NCI-H510A (cell line): ENCODE results near the gene PANX2.
"Not testable (repeated sequence)": the region's sequence is repeated elsewhere in the genome, so short reads cannot be mapped to it uniquely, and the experiment has no call there.

ENCODE experiments used
- DNase-seq: peaks from one replicate; lab custom pipeline; 2025; lab: John Stamatoyannopoulos, UW

PANX2 gene

GRCh38 chr22:50147258-50148165, 23.0 kb upstream of the PANX2 start:
- not testable (repeated sequence) for DNase-seq

DNA sequence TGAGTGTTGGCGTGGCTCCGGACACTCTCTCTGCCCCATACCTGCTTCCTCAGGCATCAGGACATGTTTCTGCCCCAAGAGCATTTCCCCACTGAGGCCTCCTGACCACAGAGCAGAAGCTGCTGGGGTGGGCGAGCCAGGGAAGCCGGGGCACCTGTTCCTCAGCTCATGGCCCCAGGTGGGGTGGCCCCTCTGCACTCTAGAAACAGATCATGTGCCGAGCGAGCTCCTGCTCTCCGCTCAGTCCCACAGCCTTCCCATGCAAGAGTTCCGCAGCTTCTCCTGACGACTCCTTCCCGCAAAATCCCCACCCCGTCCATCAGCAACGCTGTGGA, 22.4 kb upstream of the PANX2 start:
- DNase-seq: no peak

DNA sequence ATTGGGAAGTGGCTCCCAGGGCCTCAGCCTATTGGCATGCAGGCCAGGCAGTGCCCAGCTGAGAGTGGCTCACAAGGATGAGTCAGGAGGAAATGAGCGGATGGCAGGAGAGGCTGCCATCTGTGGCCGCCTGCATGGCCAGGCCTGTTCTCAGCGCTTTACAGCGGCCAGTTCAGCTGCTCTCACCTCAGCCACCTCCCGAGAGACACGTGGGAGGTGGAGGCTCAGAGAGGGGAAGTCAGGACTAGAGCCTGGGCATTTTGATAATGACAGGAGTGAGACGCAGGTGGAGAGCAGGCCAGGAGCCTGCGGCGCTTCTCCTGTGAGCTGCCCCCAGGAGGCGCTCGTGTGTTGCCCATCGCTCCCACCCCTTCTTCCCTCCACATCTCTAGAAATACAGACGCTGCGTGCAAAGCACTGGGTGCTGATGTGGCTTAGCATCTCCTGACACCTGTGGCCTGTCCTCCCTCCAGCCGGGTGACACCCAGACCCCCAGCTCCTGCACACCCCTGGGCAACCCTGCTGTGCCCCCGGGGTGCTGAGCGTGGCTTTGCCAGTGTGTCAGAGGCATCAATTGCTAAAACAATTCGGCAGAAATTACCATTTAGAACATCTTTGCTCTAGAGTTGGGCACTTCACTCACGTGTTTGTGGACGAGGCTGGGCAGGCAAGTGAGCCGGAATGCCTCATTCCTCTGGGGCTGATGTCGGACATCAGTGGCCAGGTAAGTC, 21.4 kb upstream of the PANX2 start:
- peak; percentile 56 for DNase-seq

DNA sequence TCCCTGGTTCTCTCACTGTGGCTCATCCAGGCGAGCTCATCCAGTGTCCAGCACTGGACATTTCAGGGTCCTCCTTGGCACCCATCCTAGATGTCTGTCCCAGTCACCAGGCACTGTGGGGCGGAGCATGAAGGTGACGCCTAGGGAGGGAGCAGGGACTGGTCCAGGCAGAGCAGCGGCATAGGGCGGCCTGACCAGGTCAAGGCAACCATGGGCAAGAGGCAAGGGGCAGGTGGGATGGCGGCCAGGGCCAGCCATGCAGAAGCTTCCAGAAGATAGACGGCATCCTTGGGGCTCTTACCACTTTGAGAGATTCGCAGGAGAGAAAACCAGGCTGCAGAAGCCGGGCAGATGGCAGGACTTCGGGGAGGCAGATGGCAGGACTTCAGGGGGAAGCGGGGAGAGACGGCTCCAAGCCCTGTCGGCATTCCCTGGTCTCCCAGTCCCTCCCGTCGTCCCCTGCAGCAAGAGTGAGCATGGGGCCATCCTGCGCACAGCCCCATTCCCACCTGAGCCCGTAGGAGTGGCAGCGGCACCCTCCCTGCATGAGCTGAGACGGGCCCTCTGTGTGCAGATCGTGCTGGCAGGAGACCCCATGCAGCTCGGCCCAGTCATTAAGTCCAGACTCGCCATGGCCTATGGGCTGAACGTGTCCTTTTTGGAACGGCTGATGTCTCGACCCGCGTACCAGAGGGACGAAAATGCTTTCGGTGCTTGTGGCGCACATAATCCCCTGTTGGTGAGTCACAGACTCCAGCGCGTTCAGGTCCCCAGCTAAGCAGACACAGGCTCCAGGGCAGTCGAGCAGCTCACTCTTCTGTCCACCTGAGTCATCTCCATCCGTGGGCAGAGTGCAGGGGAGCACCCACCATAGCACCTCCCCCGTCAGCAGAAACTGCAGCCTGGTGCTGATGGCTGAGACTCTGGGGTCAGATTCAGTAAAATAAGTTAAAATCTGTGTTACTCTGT, 20.1 kb upstream of the PANX2 start:
- DNase-seq: no peak

GRCh38 chr22:50151571-50152537, 18.7 kb upstream of the PANX2 start:
- DNase-seq: no peak

- DNase-seq: no peak
These were observed 17.3 kb upstream of the PANX2 start for GRCh38 chr22:50153056-50153755.

- no peak for DNase-seq
These were observed 16.8 kb upstream of the PANX2 start for GRCh38 chr22:50153756-50154140.

DNA sequence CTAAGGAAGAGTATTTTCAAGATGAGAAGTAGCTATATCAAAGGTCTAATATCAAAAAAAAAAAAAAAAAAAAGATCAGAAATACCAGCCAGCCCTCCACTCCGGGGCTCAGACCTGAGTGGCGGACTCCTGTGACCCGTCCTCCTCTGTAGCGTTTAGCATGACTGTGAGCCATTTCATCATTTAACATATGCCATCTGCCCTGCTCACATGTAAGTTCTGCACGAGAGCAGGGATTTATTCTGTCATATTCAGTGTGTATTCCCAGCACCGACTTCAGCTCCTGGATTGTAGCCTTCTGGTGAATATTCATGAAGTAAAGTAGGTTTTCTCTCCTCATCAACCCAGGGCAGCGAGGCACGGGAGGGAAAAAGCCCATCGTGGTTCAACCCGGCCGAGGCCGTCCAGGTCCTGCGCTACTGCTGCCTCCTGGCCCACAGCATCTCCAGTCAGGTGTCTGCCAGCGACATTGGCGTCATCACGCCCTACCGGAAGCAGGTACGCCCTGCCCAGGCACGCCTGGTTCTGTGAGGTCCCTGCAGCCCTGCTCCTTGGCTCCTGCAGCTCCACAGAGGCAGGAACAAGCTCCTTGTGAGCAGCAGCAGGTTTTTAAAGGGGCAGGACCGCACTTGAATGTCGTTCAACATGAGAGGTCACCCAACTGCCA, 12.7 kb upstream of the PANX2 start:
- DNase-seq: peak; percentile 52

DNA sequence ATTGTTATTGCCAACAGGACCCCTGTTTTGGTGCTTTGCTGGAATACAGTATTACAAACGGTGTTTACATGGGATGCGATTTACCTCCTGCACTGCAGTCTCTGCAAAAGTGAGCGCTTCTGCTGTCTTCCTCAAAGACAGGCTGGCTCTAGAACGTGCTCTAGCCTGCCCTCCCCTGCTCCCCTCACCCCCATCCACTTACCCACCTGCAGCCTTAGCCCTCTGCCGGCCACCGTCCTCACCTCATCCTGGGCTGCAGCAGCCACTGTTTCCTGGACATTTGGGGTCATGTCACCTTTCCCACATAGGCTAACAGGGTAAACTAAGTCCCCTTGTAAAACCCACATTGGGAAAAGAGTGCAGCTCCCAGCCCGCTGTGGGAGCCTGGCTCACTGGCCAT, 9.6 kb upstream of the PANX2 start:
- no peak for DNase-seq

- DNase-seq: no peak
These were observed 8.8 kb upstream of the PANX2 start for GRCh38 chr22:50161508-50162390.

DNA sequence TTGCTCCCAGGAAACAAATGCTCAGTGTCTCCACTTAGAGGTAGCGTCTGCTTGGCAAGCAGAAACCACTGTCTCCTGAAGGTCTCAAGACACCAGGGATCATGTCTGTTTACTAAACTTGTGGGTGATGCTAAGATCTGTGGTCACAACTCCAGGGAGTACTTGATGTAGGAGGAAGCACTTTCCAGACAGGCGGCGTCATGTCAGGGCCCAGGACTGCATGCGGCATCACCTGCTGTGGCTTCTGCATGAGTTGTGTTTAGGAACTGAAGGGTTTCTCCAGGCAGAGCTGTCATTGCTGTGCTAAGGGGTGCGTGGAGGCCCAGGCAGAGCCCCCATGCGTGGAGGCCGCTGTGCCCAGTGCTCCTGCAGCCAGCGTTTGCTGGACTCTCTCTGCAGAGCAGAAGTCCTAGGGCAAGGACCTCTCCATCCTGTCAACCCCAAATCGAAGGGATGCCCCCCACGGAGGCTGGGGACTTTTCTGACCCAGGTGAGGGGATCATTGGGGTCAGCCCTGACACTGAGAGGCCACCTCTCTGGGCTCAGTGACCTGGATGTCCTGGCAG, 8.1 kb upstream of the PANX2 start:
- no peak for DNase-seq

- no peak for DNase-seq
These were observed 5.0 kb upstream of the PANX2 start for GRCh38 chr22:50165436-50166123.

- DNase-seq: no peak
These were observed 2.6 kb upstream of the PANX2 start for GRCh38 chr22:50167689-50168489.

- DNase-seq: not testable (repeated sequence)
These were observed 1.9 kb upstream of the PANX2 start for GRCh38 chr22:50168490-50169180.

GRCh38 chr22:50169181-50169759, 1.3 kb upstream of the PANX2 start:
- no peak for DNase-seq

DNA sequence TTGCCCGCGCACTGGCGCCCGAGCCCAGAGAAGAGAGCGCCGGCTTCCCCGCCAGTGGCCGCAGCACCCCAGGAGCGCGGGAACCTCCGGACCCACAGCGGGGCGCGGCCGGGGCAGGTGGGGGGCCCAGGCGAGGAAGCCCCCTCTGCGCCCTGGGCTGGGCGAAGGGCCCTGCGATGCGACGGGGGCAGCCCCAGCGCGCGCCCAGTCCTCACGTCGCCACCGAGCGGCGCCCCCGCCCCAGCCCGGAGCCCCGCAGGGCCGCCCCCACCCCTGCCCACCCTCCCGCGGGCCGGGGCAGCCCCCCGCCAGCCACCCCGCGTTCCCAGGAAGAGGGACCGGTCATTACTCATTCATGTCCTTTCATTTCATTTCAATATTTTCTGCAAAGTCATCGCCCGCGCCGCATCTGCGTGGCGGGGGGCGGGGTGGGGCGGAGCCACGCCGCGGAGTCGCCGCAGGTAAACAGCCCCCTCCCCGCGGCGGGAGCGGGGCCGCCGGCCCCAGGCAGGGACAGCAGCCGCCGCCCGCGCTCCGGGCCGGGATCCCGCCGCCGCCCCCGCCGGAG, 673 bp upstream of the PANX2 start:
- no peak for DNase-seq
